HG03439 (cell line): ENCODE results near the gene RNU2-63P.
"Not testable (repeated sequence)": the region's sequence is repeated elsewhere in the genome, so short reads cannot be mapped to it uniquely, and the experiment has no call there.

Experiments
- ATAC-seq: cut with Tn5 transposase; IDR thresholded peaks from one replicate; pipeline ENCODE4 v1.9.1; 2021; ENCODE audit warnings: mild to moderate bottlenecking, moderate library complexity; ENCODE audit not compliant: unreplicated experiment

The RNU2-63P gene

DNA sequence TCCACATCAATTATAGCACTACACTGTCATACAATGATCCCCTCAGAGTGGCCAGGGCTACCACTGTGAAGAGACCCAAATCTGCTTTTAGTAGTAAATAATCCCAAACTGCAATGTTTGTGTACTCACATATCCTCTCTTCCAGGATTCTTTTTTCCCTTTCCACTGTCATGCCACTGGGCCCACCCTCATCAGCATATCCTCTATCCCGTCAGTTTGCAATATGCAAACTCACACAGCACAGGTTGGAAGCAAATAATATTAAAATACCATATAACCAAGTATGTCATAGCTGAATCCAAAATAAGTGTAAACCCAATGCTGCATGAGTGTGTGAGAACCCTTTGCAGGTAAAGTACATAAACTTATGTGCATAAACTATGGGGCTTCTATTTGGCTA, 28.9 kb downstream of the RNU2-63P start:
- not testable (repeated sequence) for ATAC-seq

DNA sequence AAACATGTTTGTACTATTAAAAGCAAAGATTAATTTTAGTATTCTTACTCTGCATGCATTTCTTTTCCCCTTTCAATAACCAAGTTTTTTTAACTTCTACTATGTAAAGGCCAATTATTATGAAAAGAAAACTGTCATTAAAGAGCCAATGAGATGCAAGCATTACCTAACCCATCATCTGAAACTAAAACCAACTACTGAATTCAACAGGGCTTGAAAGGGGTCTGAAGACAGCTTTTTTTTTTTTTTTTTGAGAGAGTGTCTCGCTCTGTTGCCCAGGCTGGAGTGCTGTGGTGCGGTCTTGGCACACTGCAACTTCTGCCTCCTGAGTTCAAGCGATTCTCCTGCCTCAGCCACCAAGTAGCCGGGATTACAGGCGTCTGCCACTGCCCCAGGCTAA, 30.4 kb downstream of the RNU2-63P start:
- ATAC-seq: not testable (repeated sequence)

DNA sequence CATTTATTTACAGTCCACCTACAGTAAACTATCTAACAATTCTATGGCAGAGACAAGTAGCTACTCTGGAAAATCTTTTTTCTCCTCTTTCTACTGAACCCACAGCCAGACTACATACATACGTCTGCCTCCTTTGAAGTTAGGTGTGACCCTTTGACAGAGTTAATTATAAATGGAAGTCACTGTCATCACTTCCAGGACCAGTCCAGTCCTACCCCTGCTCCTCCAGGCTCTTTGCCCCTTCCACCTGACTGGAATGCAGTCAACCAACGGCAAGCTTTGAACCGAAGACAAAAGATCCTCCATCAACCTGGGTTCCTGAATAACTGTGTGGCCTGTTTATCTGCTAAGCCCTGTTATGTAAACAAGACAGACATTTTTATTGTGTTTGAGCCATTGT, 35.2 kb downstream of the RNU2-63P start:
- ATAC-seq: not testable (repeated sequence)

DNA sequence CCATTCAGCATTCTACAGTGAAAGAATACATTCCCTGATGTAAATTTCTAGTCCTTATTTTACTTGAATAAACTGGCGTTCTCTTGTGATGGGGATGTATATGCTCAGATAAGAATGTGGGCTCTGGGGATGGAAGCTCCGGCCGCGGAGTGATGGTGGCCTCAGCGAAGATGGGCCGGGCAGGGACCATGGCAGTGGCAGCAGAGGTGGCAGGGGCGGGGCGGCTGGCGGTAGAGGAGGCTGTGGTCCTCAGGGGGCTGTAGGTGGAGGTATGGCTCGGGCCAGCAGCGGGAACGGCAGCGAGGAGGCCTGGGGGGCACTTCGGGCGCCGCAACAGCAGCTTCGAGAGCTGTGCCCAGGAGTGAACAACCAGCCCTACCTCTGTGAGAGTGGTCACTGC, 44.0 kb downstream of the RNU2-63P start:
- ATAC-seq: not testable (repeated sequence)
